ENCODE measurements around the gene C6orf62.
A peak's percentile ranks its signal among the peaks of the same experiment; 100 is the strongest.
"Not testable (repeated sequence)": the region's sequence is repeated elsewhere in the genome, so short reads cannot be mapped to it uniquely, and the experiment has no call there.

C6orf62 gene

DNA sequence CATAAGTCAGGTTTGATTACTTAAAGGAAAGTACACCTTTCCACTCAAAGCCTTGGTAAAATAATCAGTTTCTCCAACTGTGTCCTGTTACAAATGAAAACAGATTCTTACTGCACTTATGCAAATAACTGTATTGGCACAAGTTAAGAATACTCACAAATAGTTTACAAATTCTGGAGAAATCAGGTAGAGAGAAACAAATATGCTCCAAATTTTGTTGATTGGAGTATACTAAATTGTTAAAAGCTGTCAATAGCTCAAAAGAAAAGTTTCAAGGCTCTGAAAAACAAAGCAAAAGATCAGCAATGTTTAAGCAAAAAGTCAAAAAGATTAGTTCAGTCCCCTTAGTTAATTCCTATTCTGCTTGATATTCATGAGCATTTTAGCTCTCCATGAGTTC lies 48.5 kb downstream of the C6orf62 start:
- H3K9ac ChIP-seq (ENCODE audit: low read length); H3K9me3 ChIP-seq (ENCODE audit: control insufficient read depth, low read length); H3K27me3 ChIP-seq (ENCODE audit: control insufficient read depth, insufficient read depth, low read length): not testable (repeated sequence)

DNA sequence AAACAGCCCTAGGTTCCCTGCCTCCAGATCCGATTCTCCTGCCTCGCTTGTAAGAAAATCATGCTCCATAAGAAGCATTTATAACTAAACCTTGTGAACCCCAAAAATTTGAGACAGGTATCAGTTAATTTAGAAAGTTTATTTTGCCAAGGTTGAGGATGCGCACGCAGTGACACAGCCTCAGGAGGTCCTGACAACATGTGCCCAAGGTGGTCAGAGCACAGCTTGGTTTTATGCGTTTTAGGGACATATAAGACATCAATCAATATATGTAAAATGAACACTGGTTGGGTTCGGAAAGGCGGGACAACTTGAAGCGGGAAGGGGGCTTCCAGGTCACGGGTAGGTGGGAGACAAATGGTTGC lies 50.0 kb downstream of the C6orf62 start:
- H3K4me1 ChIP-seq (ENCODE audit: control insufficient read depth, insufficient read depth, low read length) = no peaks in the 10 kb centered on the region
- H3K36me3 ChIP-seq (ENCODE audit: control insufficient read depth, insufficient read depth, low read length) = no peaks in the 10 kb centered on the region
- H3K4me3 ChIP-seq (ENCODE audit: low read length) = no peak overlapping the region
- H3K9ac ChIP-seq (ENCODE audit: low read length) = no peak overlapping the region
- H3K27me3 ChIP-seq (ENCODE audit: control insufficient read depth, insufficient read depth, low read length) = no peaks in the 10 kb centered on the region
- H3K9me3 ChIP-seq (ENCODE audit: control insufficient read depth, low read length) = no peaks in the 10 kb centered on the region

More for the DNA sequence above, 48.5 kb downstream of the C6orf62 start:
- not testable (repeated sequence) for H3K36me3 ChIP-seq (ENCODE audit: control insufficient read depth, insufficient read depth, low read length); H3K4me1 ChIP-seq (ENCODE audit: control insufficient read depth, insufficient read depth, low read length); H3K4me3 ChIP-seq (ENCODE audit: low read length)

DNA sequence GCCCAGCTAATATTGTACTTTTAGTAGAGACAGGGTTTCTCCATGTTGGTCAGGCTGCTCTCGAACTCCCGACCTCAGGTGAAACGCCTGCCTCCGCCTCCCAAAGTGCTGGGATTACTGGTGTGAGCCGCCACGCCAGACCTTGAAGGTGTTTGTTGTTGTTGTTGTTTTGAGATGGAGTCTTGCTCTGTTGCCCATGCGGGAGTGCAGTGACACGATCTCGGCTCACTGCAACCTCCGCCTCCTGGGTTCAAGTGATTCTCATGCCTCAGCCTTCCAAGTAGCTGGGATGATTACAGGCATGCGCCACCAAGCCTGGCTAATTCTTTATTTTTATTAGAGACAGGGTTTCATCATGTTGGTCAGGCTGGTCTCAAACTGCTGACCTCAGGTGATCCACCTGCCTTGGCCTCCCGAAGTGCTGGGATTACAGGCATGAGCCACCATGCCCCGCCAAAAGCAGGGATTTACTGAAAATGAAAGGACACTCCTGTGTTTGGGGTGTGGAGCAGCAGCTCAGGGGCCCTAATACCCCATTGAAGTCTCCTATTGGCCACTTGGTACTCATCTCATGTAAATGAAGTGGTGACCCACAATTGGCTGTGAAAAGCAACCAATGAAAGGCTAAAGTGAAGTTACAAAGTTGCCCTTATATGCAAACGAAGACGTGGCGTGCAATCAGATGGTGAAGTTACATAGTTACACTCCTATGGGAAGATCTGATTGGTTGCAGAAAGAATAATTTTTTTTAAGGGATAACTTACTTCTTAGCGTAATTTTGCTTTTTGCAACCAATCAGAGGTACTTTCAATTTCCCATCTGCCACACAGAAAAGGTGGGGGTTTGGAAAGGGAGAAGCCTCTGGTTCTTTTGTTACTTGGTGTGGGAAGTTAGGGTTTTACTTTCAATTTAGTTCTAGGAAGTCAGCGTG lies 50.6 kb downstream of the C6orf62 start:
- not testable (repeated sequence) for H3K9ac ChIP-seq (ENCODE audit: low read length); H3K4me1 ChIP-seq (ENCODE audit: control insufficient read depth, insufficient read depth, low read length); H3K4me3 ChIP-seq (ENCODE audit: low read length); H3K36me3 ChIP-seq (ENCODE audit: control insufficient read depth, insufficient read depth, low read length); H3K9me3 ChIP-seq (ENCODE audit: control insufficient read depth, low read length); H3K27me3 ChIP-seq (ENCODE audit: control insufficient read depth, insufficient read depth, low read length)

DNA sequence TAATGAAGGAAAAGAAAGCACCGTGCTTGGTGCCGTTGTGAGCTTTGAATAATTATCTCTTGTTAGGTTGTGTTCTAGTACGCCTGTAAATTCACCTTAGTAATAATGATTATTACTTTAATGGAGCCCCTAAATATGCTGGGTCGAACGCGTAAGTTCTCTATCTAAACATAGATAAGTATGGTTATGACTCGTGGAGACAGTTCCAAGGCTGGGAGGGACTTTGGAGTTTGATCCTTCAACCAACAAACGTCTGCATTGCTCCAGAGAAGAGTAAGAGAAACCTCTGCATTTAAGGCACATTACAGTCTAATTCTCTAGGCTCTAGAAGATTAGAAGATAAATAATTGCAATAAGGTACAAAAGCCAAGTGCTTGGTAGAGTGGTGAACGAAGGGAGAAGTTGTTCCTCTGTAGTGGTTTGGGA lies 51.6 kb downstream of the C6orf62 start:
- Histone ChIP-seq H3K36me3 (ENCODE audit: control insufficient read depth, insufficient read depth, low read length) (no peaks in the 10 kb centered on the region), H3K9ac (ENCODE audit: low read length) (peak overlapping the region; percentile 92), H3K4me3 (ENCODE audit: low read length) (peak overlapping the region; percentile 97), H3K9me3 (ENCODE audit: control insufficient read depth, low read length) (no peaks in the 10 kb centered on the region), H3K4me1 (ENCODE audit: control insufficient read depth, insufficient read depth, low read length) (no peaks in the 10 kb centered on the region), H3K27me3 (ENCODE audit: control insufficient read depth, insufficient read depth, low read length) (no peaks in the 10 kb centered on the region)

DNA sequence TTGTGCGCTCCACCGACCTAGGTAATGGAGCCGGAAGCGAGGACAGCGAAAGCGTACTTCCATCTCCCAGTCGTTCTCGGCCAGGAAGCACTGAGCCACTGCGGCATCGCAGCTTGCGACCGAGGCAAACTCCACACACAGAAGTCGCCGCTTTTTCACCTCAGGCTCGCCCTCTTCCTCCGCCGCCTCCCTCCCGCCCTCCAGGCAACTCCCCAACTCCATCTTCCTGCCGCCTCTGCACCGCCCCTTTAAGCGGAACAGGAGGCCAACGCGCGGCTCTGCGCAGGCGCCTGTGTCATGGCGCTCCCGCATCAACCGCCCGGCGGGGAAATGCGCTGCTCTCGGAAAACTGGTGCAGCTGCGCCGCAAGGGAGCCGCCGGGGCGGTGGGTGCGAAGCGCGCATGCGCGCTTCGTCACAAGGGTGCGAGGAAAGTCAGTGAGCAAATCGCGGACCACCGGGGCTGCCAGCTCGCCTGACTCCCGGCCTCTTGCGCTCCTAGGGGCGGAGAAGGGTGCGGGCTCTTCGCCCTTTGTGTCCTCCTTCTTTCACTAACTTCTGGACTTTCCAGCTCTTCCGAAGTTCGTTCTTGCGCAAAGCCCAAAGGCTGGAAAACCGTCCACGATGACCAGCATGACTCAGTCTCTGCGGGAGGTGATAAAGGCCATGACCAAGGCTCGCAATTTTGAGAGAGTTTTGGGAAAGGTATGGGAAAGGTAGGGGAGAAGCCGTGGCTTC lies 52.1 kb downstream of the C6orf62 start, which contains the start of the genes ACOT13 and TDP2:
TSS of gene ACOT13 (plus strand) at position 437 of the 737 bp plus-strand sequence. CDS start at position 624, 187 bp downstream.
TSS of gene TDP2 (minus strand) at position 259 of the 737 bp plus-strand sequence. CDS start at position 222, 37 bp downstream.
- H3K9me3 ChIP-seq (ENCODE audit: control insufficient read depth, low read length) = no peaks in the 10 kb centered on the region
- H3K36me3 ChIP-seq (ENCODE audit: control insufficient read depth, insufficient read depth, low read length) = no peaks in the 10 kb centered on the region
- no peaks in the 10 kb centered on the region for H3K27me3 ChIP-seq (ENCODE audit: control insufficient read depth, insufficient read depth, low read length)
- H3K4me1 ChIP-seq (ENCODE audit: control insufficient read depth, insufficient read depth, low read length) = no peaks in the 10 kb centered on the region
- peak within 1 kb of the TSS; percentile 97 for H3K4me3 ChIP-seq (ENCODE audit: low read length)
- peak within 1 kb of the TSS; percentile 92 for H3K9ac ChIP-seq (ENCODE audit: low read length)

- Histone ChIP-seq H3K36me3 (ENCODE audit: control insufficient read depth, insufficient read depth, low read length) (no peaks in the 10 kb centered on the region), H3K9me3 (ENCODE audit: control insufficient read depth, low read length) (no peaks in the 10 kb centered on the region), H3K9ac (ENCODE audit: low read length) (peak overlapping the region; percentile 92), H3K4me1 (ENCODE audit: control insufficient read depth, insufficient read depth, low read length) (no peaks in the 10 kb centered on the region), H3K4me3 (ENCODE audit: low read length) (peak overlapping the region; percentile 97), H3K27me3 (ENCODE audit: control insufficient read depth, insufficient read depth, low read length) (no peaks in the 10 kb centered on the region)
Observed at GRCh38 chr6:24666097-24666640, 52.8 kb downstream of the C6orf62 start.

DNA sequence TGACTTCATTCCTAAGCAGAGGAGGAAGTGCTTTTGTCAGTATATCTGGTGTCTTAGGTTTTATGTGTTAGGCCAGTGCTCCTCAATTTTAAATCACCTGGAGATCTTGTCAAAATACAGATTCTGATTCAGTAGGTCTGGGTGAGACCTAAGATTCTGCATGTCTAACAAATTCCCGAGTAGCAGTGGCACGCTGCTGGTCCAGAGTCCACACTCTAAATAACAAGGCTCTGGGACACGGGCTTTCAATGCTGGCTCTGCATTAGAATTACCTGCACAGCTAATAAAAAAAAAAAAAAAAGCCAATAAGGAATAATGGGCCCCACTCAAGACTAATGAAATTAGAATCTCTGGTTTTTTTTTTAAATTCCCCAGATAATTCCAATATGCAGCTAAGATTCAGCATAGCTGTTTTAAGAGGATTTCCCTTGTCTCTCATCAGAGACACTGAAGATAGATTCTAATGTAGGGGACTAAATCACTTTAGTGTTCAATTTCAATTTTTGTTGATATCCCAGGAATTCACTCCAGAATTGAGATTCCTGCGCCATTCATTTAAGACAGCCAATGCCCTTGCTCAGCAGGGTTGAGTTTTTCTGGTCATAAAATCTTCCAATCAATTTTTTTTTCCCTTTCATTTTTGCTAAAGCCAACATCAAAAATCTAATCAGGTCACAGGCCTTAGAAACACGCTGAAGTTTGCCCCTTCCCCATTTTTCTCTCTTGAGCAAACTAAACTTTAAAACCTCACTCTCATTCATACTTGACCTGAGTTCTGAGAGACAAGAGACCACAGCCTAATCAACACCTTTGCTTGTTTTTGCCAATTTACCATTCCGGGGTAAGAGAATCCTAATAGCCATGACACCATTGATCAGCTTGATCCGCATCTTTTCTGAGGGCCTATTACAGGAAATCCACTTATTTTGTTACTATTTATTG lies 54.6 kb downstream of the C6orf62 start:
- H3K9me3 ChIP-seq (ENCODE audit: control insufficient read depth, low read length) = no peaks in the 10 kb centered on the region
- H3K27me3 ChIP-seq (ENCODE audit: control insufficient read depth, insufficient read depth, low read length) = no peaks in the 10 kb centered on the region
- no peaks in the 10 kb centered on the region for H3K36me3 ChIP-seq (ENCODE audit: control insufficient read depth, insufficient read depth, low read length)
- no peak overlapping the region for H3K4me3 ChIP-seq (ENCODE audit: low read length)
- no peak overlapping the region for H3K9ac ChIP-seq (ENCODE audit: low read length)
- peaks cover 6% of the 10 kb centered on the region for H3K4me1 ChIP-seq (ENCODE audit: control insufficient read depth, insufficient read depth, low read length)

- H3K27me3 ChIP-seq (ENCODE audit: control insufficient read depth, insufficient read depth, low read length) = no peaks in the 10 kb centered on the region
- no peak overlapping the region for H3K9ac ChIP-seq (ENCODE audit: low read length)
- H3K4me1 ChIP-seq (ENCODE audit: control insufficient read depth, insufficient read depth, low read length) = peaks cover 13% of the 10 kb centered on the region
- H3K36me3 ChIP-seq (ENCODE audit: control insufficient read depth, insufficient read depth, low read length) = no peaks in the 10 kb centered on the region
- H3K4me3 ChIP-seq (ENCODE audit: low read length) = no peak overlapping the region
- H3K9me3 ChIP-seq (ENCODE audit: control insufficient read depth, low read length) = no peaks in the 10 kb centered on the region
Observed at GRCh38 chr6:24663189-24663588, 55.8 kb downstream of the C6orf62 start.

GRCh38 chr6:24662236-24662635 lies 56.7 kb downstream of the C6orf62 start:
- H3K9ac ChIP-seq (ENCODE audit: low read length) = no peak overlapping the region
- H3K9me3 ChIP-seq (ENCODE audit: control insufficient read depth, low read length) = no peaks in the 10 kb centered on the region
- no peaks in the 10 kb centered on the region for H3K36me3 ChIP-seq (ENCODE audit: control insufficient read depth, insufficient read depth, low read length)
- peaks cover 13% of the 10 kb centered on the region for H3K4me1 ChIP-seq (ENCODE audit: control insufficient read depth, insufficient read depth, low read length)
- H3K4me3 ChIP-seq (ENCODE audit: low read length) = no peak overlapping the region
- H3K27me3 ChIP-seq (ENCODE audit: control insufficient read depth, insufficient read depth, low read length) = no peaks in the 10 kb centered on the region

GRCh38 chr6:24661759-24662158 lies 57.2 kb downstream of the C6orf62 start:
- H3K9ac ChIP-seq (ENCODE audit: low read length); H3K36me3 ChIP-seq (ENCODE audit: control insufficient read depth, insufficient read depth, low read length); H3K27me3 ChIP-seq (ENCODE audit: control insufficient read depth, insufficient read depth, low read length); H3K4me3 ChIP-seq (ENCODE audit: low read length); H3K9me3 ChIP-seq (ENCODE audit: control insufficient read depth, low read length): not testable (repeated sequence)
- H3K4me1 ChIP-seq (ENCODE audit: control insufficient read depth, insufficient read depth, low read length) = peaks cover 13% of the 10 kb centered on the region

- H3K9me3 ChIP-seq (ENCODE audit: control insufficient read depth, low read length) = no peaks in the 10 kb centered on the region
- H3K9ac ChIP-seq (ENCODE audit: low read length) = no peak overlapping the region
- no peaks in the 10 kb centered on the region for H3K27me3 ChIP-seq (ENCODE audit: control insufficient read depth, insufficient read depth, low read length)
- no peak overlapping the region for H3K4me3 ChIP-seq (ENCODE audit: low read length)
- H3K4me1 ChIP-seq (ENCODE audit: control insufficient read depth, insufficient read depth, low read length) = peaks cover 13% of the 10 kb centered on the region
- H3K36me3 ChIP-seq (ENCODE audit: control insufficient read depth, insufficient read depth, low read length) = no peaks in the 10 kb centered on the region
Observed at GRCh38 chr6:24660105-24660504, 58.8 kb downstream of the C6orf62 start.

All from mucosa of stomach (tissue), 1 donor.